Measurements from ENCODE around the gene BICDL1.

BICDL1 gene

DNA sequence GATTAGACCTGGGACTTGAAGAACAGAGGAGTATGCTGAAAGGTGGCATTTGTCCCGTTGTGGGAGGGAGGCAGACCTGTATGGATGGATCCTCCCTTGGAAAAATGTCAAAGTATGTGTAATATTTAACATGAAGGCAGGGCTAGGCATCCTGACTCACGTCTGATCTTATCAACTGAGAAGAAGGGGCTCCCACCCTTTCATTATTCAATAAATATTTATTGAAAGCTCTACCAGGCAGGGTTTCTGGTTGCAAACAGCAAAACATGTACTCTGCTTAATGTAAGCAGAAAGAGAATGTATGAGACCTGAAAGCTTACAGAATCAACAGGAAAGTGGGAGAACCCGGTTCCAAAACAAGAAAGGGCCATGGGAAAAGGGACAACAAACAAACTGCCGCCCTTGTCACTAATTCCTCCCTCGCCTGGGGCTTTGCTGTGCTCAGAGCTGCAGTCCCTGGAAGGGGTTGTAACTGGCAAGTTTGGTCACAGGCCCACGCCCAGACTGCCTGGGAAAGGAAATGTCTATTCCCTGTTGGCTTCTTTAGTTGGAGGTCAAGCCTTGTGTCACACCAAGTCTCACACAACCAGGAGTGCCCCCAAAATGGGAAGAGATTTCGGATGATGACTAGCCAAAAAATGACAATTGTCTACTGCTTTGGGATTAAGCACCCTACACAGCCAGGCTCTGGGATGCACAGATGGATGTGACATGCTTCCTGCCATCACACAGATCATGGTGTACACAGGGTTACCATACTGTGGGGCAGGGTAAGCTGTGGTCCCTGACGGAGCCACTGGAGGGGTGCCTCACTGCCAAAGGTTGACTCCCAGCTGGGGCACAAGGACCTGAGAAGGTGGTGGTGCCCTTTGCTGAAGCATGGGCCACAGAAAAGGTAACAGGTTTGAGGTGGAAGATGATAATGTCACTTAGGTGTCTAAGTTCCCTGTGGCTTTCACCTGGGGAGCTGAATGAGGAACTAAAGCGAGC lies 90.7 kb downstream of the BICDL1 start:
- DNase-seq (ENCODE audit: low spot score) = no peak

DNA sequence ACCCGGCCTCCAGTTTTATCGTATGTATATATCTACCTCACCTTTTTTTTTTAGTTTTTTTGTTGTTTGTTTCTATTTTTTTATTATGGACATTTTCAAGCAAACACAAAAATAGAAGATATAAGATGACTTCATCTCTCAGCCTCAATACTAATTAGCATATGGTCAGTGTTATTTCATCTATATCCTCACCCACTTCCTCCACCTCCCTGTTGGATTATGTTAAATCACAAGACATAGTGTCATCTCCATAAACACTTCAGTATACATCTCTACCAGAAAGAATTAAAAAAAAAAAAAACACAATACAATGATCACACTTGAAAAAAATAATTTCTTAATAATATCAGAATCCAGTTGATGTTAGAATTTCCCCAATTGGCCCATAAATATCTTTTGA lies 92.6 kb downstream of the BICDL1 start:
- DNase-seq (ENCODE audit: low spot score) = no peak

DNA sequence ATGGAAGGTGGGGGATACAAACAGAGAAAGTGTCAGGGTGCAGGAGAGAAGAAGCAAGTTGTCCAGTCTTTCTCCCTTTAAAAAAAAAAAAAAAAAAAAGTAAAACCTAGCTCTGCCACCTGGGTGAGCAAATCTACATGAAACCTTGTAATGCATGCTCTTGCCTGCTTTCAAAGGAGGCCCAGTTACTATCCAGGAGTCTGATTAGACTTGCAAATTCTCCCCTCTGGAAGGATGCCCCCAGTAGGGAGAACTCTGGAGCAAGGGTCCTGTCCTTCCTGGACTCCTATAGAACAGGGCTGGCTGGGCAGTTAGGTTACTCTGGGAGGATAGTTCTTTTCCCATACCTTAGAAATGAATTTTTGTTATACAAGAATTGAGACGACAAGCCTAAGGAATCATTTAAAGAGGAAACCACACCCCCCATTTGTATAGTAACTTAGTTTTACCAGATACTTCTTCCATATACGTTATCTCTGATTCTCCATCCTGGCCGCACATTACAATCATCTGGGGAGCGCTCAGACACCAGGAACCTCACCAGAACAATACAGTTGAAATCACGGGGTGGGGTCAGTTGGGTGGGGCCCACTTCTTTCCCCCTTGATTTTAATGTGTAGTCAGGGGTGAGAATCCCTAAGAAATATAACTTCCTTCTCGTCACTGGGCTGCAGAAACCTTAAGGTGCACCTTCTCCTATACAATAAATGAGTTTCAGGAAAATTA lies 97.0 kb downstream of the BICDL1 start:
- no peak for DNase-seq (ENCODE audit: low spot score)

DNA sequence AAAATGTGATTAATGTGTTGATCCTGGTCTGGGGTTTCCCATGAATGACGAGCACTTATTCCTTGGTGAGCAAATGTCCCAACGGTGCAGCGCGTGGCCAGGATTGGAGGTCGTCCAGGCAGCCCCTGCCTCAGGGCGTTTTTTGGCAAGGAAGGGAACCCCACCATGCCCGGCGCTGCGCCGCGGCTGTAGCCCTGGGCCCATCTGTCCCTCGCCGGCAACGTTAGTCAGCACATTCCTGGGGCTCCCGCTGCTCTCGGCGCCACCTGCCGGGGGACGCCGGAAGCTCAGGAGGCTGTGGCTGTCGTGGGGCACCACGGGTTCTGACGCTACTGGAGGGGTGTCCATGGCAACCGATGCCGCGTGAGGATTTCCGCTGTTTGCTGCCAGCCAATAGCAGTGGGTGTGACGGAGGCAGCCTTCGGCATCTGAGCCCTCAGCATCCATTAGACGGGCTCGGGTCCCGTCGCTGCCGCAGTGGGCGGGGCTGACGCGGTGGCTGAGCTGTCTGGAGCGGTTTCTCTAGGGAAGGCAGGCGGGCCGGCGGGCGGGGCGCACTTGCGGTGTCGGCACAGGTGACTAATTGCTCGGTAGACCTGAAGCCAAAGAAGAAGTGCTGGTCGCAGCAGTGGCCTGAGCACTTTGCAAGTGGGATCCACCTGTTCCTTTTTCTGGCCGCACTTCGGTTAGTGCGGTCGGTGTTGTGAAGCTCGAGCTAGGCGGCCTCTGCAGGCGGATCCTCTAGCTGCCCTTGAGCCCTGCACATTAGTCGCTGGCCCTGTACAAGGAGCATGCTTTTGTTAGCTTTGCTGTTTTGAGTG lies 98.0 kb downstream of the BICDL1 start:
- DNase-seq (ENCODE audit: low spot score) = peak; percentile 99

DNA sequence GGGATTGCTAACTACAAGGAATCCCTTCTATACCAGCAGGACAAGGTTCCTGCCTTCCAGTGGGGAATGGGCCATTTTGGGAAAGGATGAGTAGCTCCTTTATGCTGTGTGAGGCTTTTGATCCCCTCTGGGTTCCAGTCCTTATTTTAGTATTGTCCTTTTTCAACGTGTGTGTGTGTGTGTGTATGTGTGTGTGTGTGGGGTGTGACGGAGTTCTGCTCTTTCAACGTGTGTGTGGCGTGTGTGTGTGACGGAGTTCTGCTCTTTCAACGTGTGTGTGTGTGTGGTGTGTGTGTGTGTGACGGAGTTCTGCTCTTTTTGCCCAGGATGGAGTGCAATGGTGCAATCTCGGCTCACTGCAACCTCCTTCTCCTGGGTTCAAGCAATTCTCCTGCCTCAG lies 100.1 kb downstream of the BICDL1 start:
- DNase-seq (ENCODE audit: low spot score) = no peak

DNA sequence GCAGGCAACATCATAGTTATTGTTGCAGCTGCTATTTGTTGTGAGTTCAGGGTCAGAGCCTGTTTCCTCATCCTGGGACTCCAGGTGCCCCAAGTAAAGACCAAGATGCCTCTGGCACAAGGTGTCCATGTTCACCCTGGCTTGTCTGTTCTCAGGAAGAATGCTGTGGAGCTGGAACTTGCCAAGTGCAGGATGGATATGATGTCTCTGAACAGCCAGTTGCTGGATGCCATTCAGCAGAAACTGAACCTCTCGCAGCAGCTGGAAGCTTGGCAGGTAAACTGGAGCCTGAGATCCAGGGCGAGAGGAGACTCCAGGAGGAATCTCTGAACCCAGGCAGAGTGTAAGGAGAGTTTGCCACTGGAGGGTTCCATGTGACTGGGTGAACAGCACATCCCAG lies 100.8 kb downstream of the BICDL1 start:
- no peak for DNase-seq (ENCODE audit: low spot score)

DNA sequence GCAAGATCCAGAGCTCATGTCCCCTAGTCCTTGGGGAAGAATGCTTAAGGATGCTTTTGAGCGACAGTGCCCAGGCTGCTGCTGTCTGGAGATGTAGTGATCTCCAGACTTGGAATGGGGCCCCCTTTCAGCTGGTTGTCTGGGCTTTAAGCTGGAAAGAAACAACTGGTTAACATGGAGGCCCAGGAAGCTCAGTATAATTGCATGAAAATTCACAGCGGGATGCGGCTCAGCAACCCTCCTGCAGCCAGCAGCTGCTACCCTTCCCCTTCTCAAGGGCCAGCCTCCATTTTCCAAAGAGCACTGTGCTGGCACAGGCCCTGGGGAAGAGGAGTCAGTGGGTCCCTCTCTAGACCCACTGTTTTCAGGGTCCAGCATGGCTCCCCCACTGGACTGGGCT lies 101.2 kb downstream of the BICDL1 start:
- no peak for DNase-seq (ENCODE audit: low spot score)

DNA sequence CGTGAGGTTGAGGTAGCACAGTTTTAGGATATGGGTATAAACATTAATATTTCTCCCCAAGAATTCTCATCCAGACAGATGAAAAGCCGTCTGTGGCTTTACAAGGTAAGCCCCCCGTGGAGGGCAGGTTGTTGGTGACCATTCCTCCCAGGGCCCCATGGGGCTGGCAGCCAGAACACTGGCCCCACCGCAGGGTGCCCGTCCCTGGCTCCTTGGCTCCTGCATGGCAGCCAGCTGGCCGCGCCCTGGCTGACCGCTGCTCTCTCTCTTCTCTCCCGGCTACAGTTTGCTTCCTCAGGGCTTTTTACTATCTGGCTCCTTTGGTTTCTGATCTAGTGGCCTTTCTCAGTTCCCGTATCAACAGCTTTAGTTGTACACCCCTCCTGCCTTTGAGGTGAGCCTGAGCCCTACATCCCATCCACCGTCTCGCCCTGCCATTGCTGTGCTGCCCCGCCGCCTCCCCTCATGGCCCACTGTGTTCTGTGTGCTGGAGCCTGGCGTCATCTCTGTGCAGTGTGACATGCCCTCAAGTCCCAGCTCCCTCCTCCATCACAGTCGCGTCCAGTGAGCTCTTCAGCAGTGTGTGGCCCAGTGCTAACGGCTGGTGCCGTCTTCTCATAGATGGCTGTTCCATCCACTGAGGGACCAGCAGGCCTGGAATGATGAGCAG lies 101.7 kb downstream of the BICDL1 start:
- DNase-seq (ENCODE audit: low spot score) = no peak

DNA sequence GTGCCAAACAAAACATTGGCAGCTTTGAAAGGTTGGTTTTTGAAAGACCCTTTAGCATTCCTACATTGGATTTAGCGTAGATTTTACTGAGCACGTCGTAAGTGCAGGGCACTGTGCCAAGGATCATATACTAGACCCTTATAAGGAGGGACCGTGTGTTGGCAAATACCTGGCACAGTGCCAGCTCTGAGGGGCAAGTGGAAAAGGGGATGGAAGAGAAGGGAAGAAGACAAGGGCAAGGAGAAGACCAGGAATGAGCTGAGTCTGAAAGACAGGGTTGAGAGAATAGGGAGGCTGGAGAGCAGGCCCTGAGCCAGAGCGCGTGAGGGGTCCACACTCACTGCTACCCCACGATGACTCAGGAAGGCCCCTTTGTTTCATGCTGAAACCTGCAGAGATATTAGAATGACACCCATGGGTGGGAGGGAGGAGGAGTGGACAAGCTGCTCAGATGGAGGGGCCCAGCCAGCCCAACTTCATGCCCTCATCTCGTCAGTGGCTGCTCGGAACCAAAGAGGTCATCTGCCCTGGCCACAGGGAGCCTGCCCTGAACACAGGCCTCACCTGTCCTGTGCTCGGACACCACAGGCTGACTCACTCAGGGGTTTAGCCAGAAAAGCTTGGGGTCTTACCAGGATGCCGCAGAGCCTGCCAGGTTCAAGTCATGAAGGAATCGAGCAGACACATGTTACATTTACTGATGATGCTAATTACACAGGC lies 102.5 kb downstream of the BICDL1 start:
- DNase-seq (ENCODE audit: low spot score) = no peak

DNA sequence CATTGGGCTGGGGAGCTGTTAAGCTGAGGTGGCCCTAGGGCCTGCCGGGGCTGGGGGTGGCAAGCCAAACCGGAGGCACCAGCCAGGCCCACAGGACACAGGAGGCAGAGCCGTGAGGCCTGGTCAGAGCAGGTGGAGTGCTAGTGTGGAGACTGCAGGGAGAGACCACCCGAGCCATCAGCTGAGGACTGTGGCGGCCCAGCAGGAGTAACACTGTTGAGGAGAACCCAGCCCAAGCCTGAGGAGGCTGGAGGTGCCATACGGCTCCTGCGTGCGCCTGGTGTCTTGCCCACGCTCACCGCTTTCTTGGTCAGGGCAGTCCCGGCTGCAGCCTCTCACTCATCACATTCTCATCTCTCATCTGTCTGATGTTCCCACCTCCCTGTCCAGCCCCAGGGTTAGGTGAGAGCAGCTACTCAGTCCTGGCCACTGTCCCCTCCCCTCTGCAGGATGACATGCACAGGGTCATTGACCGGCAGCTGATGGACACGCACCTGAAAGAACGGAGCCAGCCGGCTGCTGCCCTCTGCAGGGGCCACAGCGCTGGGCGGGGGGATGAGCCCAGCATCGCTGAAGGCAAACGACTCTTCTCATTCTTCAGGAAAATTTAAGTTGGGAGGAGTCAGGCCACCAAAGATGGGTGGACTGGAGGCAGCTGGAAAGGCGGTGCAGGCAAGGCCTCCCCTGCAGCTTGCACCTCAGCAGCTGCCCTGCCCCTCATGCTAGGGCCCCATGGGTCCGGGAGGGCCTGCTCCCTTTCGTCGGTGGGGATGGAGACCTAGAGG lies 103.7 kb downstream of the BICDL1 start:
- no peak for DNase-seq (ENCODE audit: low spot score)

DNA sequence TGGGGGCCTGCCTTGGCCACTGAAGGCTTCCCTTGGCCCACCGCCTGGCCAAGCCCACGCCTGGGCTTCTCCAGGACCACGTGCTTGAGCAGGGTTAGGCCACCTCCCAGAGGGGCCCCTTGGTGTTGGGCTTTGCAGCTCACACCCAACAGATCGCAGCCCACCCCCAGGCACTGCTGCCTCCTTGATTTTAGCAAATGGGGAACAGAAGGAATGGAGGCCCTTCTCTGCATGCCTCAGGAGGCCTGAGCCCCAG lies 104.2 kb downstream of the BICDL1 start:
- DNase-seq (ENCODE audit: low spot score) = no peak

DNA sequence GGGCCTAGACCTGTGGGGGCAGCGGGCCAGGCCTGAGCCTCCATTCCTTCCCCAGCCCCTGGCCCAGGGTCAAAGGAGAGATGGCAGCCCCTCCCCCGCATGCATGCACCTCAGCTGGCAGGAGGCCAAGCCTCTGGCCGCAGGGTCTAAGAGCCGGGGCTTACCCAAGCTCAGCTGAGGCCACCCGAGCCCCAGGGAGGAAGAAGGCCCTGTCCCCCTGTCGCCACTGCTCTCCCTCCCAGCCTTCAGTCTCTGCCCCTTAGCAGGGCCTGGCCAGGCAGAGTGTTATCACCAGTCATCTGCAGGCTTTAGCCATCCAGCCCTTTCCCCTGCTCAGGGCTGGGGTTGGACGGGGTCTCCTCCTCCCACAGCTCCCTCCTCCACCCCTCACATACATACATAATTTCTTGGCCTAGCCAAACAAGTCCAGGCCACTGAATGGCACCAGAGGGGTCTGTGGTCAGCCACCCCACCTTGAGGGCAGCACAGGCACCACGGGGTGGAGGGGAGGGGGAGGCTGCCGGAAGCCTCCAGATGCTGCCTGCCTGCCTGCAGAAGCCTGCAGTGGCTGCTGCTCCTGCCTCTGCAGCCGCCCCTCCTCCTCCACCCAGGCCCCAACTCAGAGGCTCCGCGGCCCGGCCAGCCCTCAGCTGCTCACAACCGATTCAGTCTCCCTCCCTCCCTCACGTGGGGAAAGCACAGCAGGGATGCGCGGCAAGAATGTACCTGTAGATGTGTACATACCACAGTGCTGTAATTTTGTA lies 104.7 kb downstream of the BICDL1 start:
- DNase-seq (ENCODE audit: low spot score) = no peak

DNA sequence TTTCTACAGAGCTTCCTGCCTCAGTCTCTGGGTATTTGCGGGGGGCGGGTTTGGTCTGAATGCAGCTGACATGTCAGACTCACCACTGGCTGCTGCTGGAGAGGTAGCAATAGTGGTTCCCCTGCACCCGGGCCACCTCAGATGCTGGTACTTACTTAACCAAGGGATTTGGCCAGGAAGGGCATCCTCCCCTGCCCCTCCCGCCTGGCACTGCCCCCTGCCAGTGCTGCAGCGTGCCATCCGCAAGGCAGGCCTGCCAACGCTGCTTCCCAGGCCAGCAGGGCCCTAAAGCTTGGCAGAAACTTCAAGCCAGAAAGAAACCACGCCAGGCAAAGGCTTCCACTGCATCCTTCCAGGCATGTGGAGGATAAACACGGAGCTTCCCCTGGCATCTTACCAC lies 105.4 kb downstream of the BICDL1 start:
- DNase-seq (ENCODE audit: low spot score) = no peak

DNA sequence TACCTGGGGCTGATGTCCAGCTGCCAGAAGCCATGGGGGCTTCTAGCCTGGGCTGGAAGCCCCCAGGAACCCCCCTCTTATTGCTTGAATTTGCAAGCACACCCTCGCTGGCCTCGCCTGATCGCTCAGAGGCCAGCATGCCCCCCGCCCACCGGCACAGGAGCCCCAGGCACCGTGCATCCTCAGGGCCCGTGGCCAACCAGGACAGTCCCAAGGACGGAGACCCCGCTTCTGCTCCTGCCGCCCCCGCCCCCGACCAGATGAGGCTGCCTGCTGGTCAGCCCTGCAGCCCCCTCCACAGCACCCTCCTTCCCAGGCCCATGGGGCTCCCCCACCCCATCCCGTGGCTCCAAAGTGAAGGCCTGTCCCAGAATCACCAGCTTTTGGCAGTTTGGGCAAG lies 106.3 kb downstream of the BICDL1 start:
- DNase-seq (ENCODE audit: low spot score) = no peak

DNA sequence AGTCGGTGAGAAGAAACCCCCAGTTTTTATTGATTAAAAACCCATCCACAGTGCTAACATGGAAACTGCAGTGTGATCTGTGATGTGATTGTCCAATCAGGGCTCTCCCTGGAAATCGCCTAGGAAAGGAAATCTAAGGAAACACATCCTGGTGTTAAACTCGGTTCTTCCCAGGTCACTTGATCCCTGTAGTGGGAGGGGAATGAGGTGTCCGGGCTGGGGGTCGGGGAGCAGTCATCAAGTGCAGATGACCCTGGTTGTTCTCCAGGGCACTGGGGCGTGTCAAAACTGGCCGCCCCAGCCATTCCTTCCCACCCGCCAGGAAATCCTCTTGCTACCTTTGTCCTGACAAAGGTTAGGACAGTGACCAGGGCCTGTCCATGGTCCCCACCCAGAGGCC lies 106.7 kb downstream of the BICDL1 start:
- DNase-seq (ENCODE audit: low spot score) = no peak

DNA sequence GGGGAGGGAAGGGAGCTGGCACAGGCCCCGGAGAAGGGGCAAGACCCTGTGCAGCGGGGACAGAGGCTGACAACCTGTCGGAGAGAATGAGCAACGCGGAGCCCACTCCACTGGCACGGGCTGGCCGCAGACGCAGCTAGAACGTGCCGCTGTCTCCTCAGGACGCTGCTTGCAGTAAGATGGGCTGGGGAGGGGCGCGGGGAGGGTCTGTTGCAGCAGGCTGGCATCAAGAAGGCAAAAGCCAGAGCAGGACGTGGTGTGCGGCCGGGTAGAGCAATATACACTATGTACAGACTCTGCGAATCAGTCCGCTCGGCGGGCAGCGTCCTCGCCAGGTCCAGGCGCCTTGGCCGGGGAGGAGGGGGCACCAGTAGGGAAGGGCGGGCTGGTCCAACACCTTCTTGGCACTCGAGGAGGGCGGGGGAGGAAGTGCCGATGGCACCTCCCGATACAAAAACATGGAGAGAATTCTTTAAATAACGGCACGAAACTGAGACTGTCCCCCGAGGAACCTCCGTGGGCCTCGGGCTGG lies 107.7 kb downstream of the BICDL1 start:
- DNase-seq (ENCODE audit: low spot score) = no peak

DNA sequence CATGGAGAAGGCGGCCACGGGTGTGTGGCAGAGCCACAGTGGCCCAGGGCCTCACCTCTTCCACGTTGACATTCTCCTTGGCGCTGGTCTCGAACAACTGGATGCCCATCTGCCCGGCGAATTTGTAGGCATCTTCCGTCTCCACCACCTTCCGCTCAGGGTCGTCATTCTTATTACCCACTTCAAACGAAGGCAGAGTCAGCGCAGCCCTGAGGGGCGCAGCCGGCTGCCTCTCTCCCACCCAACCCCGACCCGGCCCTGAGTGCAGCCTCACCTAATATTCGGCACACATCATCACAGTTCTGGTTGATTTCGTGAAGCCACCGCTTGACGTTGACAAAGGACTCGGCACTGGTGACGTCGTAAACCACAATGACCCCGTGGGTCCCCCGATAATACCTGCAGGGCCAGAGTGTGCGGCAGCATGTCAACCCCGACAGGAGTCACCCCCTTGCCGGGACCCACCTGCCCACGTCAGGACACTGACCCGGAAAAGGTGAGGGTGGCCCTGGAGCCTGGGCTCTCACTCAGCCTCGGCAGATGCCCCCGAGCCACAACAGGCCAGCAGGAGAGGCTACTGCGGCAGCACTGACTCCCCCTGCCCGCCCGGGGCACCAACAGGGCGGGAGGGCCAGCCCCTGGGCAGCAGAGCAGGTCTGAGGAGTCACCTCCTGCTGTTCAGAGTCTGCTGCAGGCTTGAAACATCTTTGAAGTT lies 109.9 kb downstream of the BICDL1 start:
- DNase-seq (ENCODE audit: low spot score) = no peak

DNA sequence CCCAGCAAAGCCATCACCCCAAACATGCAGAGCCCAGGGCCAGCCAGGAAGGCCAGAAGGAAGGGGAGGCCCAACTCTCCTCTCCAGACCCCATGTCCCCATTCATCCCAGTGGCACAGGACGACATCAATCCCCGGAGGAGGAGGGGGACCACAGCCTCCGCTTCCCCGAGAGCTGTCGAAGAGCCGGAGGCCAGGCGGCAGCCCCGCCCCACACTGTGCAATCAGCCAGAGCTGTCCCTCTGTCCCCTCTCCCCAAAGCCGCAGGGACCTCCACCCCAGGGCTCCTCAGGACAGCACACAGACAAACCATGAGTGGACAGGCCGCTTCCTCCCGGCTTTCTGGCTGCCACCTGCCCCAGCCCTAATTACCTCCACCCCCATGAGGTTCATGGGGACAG lies 110.7 kb downstream of the BICDL1 start:
- no peak for DNase-seq (ENCODE audit: low spot score)

DNA sequence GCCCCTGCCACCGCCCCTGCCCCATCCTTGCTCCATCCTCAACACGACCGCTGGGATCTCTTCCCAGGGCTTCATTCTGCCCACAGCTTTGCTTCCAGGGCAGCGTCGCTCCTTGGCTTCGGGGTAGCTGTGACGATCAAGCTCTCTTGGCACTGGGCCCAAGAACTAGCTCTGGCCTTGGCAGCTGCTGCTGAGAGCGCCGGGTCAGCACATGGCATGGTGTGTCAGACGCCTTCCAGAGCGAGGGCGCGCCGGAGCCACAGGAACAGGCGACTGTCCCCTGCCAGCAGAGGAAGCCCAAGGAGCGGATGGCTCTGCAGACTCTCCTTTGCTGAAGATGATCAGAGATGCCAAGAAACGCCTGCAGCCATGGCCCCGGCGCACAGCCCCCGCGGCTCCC lies 111.6 kb downstream of the BICDL1 start:
- DNase-seq (ENCODE audit: low spot score) = peak; percentile 82
